ENCODE results near the gene GRIK1. TPM values are rescaled to one million over a fixed set of nuclear protein-coding genes. Genes with fewer than 3 reads are reported as not detected.

Gene GRIK1
- total and polyA plus RNA-seq, 4 donors, result not detected

DNA sequence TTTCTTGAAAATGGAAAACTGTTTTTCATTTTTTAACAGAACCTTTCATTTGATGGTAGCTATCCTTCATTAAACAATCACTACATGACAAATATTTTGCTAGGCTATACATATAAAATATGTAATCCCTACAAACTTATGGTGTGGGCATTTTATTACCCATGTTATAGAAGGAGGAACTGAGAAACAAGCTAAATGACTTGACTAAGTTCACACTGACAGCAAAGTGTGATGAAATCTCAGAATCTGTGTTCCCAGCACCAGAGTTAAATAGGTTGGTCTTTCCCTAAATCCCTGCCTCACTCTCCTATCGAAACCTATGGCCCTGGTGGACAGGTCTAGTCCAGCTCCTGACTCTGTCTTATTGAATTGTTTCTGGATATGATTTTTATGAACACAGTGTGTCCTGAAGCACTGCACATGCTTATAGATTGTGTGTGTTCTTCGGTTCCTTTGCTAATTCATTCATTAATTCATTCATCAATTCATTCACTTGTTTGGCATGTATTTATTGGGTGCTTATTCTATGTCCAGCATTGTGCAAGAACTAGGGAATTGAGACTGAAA, 301.0 kb downstream of the GRIK1 start:
- ATAC-seq (ENCODE audit: low FRiP score) (no peak), DNase-seq (no peak)
- intact Hi-C loops (cut with DNase I), result no loop called here
- Histone ChIP-seq H3K4me1 (ENCODE audit: control insufficient read depth in 1 of 2, insufficient read depth in 2 of 2, low read length in 2 of 2) (no peaks in the 10 kb centered on the region), H3K36me3 (ENCODE audit: control insufficient read depth in 1 of 2, insufficient read depth in 2 of 2, low read length in 1 of 2) (no peaks in the 10 kb centered on the region), H3K9me3 (ENCODE audit: control insufficient read depth, low read length) (no peaks in the 10 kb centered on the region), H3K4me3 (ENCODE audit: low read length in 2 of 2) (no peak overlapping the region), H3K27me3 (ENCODE audit: control insufficient read depth in 1 of 2, insufficient read depth in 2 of 2, low read length in 1 of 2) (no peaks in the 10 kb centered on the region), H3K27ac (ENCODE audit: low read depth in 1 of 2, low read length in 2 of 2) (no peak overlapping the region)
- 46 to 75% methylated on average over 2 of the region's 2 CpGs for WGBS, 2 donors

DNA sequence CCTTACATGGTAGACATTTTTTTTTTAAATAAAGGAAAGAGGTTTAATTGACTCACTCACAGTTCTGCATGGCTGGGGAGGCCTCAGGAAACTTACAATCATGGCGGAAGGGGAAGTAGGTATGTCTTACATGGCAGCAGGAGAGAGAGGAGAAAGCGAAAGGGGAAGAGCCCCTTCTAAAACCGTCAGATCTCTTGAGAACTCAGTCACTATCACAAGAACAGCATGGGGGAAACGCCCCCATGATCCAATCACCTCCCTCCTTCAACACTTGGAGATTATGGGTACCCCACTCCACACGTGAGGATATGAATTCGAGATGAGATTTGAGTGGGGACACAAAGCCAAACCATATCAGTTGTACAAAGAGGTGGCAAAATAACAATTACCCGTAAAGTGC, 301.7 kb downstream of the GRIK1 start:
- 83 to 90% methylated on average over 7 of the region's 7 CpGs for WGBS, 2 donors
- no peak for ATAC-seq (ENCODE audit: low FRiP score)
- Histone ChIP-seq H3K36me3 (ENCODE audit: control insufficient read depth in 1 of 2, insufficient read depth in 2 of 2, low read length in 1 of 2) (no peaks in the 10 kb centered on the region), H3K4me3 (ENCODE audit: low read length in 2 of 2) (no peak overlapping the region), H3K4me1 (ENCODE audit: control insufficient read depth in 1 of 2, insufficient read depth in 2 of 2, low read length in 2 of 2) (no peaks in the 10 kb centered on the region), H3K27ac (ENCODE audit: low read depth in 1 of 2, low read length in 2 of 2) (no peak overlapping the region), H3K27me3 (ENCODE audit: control insufficient read depth in 1 of 2, insufficient read depth in 2 of 2, low read length in 1 of 2) (no peaks in the 10 kb centered on the region), H3K9me3 (ENCODE audit: control insufficient read depth, low read length) (no peaks in the 10 kb centered on the region)
- no peak for DNase-seq
- intact Hi-C loops (cut with DNase I), result no loop called here

DNA sequence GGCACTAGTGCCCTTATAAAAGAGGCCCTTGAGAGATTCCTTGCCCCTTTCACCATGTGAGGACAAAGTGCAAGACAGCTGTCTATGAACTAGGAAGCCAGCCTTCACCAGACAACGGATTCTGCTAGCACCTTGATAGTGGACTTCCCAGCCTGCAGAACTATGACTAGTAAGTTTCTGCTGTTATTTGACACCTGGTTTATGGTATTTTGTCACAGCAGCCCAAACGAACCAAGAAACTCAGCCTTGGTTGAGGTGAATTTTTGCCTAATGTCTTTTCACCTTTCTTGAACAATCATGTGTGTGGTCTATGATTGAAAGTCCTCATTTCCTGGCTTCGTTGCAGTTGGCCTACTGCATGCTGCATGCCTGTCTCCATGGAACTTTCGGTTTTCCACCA, 302.2 kb downstream of the GRIK1 start:
- ATAC-seq (ENCODE audit: low FRiP score), result no peak
- H3K36me3 ChIP-seq (ENCODE audit: control insufficient read depth in 1 of 2, insufficient read depth in 2 of 2, low read length in 1 of 2), result no peaks in the 10 kb centered on the region
- H3K4me1 ChIP-seq (ENCODE audit: control insufficient read depth in 1 of 2, insufficient read depth in 2 of 2, low read length in 2 of 2), result no peaks in the 10 kb centered on the region
- H3K27ac ChIP-seq (ENCODE audit: low read depth in 1 of 2, low read length in 2 of 2), result no peak overlapping the region
- intact Hi-C loops (cut with DNase I), result no loop called here
- H3K27me3 ChIP-seq (ENCODE audit: control insufficient read depth in 1 of 2, insufficient read depth in 2 of 2, low read length in 1 of 2), result no peaks in the 10 kb centered on the region
- H3K4me3 ChIP-seq (ENCODE audit: low read length in 2 of 2), result no peak overlapping the region
- WGBS, 2 donors, result 85 to 88% methylated on average over 4 of the region's 4 CpGs
- H3K9me3 ChIP-seq (ENCODE audit: control insufficient read depth, low read length), result no peaks in the 10 kb centered on the region
- DNase-seq, result no peak

DNA sequence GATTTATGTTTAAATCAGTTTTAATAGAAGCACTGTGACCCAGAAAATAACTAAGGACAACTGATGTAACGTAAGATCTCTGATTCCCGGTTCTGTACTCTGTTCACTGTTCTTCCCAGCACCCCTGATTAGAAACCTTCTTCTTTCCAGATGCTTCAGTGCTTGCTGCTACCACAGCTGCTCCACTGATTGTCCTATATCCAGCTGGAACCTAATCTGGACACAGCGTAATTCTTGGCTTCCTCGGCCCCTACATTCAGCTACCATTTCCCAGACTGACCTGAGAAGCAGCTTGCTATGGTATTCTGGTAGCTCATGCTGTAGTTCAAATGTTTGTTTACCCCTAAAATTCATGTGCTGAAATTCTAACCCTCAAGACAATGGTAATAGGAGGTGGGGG, 302.7 kb downstream of the GRIK1 start:
- WGBS, 2 donors, result 87 to 94% methylated on average over 4 of the region's 4 CpGs
- Histone ChIP-seq H3K36me3 (ENCODE audit: control insufficient read depth in 1 of 2, insufficient read depth in 2 of 2, low read length in 1 of 2) (no peaks in the 10 kb centered on the region), H3K27me3 (ENCODE audit: control insufficient read depth in 1 of 2, insufficient read depth in 2 of 2, low read length in 1 of 2) (no peaks in the 10 kb centered on the region), H3K4me3 (ENCODE audit: low read length in 2 of 2) (no peak overlapping the region), H3K9me3 (ENCODE audit: control insufficient read depth, low read length) (no peaks in the 10 kb centered on the region), H3K27ac (ENCODE audit: low read depth in 1 of 2, low read length in 2 of 2) (no peak overlapping the region), H3K4me1 (ENCODE audit: control insufficient read depth in 1 of 2, insufficient read depth in 2 of 2, low read length in 2 of 2) (no peaks in the 10 kb centered on the region)
- DNase-seq (no peak), ATAC-seq (ENCODE audit: low FRiP score) (no peak)
- intact Hi-C loops (cut with DNase I), result no loop called here

DNA sequence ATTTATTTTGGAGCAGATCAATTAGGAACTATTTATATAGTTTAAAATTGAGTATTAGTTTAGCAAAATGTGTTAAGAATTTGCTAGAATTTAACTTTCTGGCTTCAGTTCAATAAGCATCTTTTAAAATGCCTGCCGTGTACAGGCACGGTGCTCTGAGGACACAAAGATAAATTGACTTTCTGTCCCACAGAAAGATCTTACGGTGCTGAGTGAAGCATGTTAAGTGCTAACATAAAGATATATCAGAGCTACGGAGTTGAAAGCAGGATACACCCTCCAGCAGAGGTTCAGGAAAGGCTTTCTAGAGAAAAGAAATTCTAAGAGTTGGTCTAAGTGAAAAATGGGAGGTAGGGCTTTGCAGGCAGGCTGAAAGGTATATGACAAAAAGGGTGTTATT, 305.4 kb downstream of the GRIK1 start:
- no peak for DNase-seq
- WGBS, 2 donors, result 74 to 79% methylated on average over 4 of the region's 4 CpGs
- Histone ChIP-seq H3K36me3 (ENCODE audit: control insufficient read depth in 1 of 2, insufficient read depth in 2 of 2, low read length in 1 of 2) (no peaks in the 10 kb centered on the region), H3K27me3 (ENCODE audit: control insufficient read depth in 1 of 2, insufficient read depth in 2 of 2, low read length in 1 of 2) (no peaks in the 10 kb centered on the region), H3K9me3 (ENCODE audit: control insufficient read depth, low read length) (no peaks in the 10 kb centered on the region), H3K27ac (ENCODE audit: low read depth in 1 of 2, low read length in 2 of 2) (no peak overlapping the region), H3K4me3 (ENCODE audit: low read length in 2 of 2) (no peak overlapping the region), H3K4me1 (ENCODE audit: control insufficient read depth in 1 of 2, insufficient read depth in 2 of 2, low read length in 2 of 2) (no peaks in the 10 kb centered on the region)
- no peak for ATAC-seq (ENCODE audit: low FRiP score)
- intact Hi-C loops (cut with DNase I), result no loop called here

DNA sequence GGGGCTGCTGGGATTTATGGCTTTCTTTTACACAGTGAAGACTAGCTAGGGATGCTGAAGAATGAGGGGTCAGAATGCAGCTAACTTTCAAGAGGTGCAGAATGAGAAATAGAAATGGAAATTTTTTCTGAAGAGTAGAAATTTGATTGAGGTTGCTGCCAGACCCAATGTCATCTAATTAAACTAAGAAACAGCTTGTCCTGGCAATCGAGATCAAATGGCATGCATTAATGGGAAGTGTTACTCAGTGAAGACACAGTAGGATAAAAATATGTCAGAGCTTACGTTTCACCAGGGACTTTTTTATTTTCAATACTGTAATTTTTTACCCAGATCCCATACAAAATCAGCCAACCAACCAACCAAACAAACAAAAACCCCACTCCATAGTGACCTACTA, 306.0 kb downstream of the GRIK1 start:
- no peak for ATAC-seq (ENCODE audit: low FRiP score)
- Histone ChIP-seq H3K27me3 (ENCODE audit: control insufficient read depth in 1 of 2, insufficient read depth in 2 of 2, low read length in 1 of 2) (no peaks in the 10 kb centered on the region), H3K27ac (ENCODE audit: low read depth in 1 of 2, low read length in 2 of 2) (no peak overlapping the region), H3K4me3 (ENCODE audit: low read length in 2 of 2) (no peak overlapping the region), H3K4me1 (ENCODE audit: control insufficient read depth in 1 of 2, insufficient read depth in 2 of 2, low read length in 2 of 2) (no peaks in the 10 kb centered on the region), H3K36me3 (ENCODE audit: control insufficient read depth in 1 of 2, insufficient read depth in 2 of 2, low read length in 1 of 2) (no peaks in the 10 kb centered on the region), H3K9me3 (ENCODE audit: control insufficient read depth, low read length) (no peaks in the 10 kb centered on the region)
- 89 to 91% methylated on average over 2 of the region's 2 CpGs for WGBS, 2 donors
- no peak for DNase-seq
- intact Hi-C loops (cut with DNase I), result no loop called here

DNA sequence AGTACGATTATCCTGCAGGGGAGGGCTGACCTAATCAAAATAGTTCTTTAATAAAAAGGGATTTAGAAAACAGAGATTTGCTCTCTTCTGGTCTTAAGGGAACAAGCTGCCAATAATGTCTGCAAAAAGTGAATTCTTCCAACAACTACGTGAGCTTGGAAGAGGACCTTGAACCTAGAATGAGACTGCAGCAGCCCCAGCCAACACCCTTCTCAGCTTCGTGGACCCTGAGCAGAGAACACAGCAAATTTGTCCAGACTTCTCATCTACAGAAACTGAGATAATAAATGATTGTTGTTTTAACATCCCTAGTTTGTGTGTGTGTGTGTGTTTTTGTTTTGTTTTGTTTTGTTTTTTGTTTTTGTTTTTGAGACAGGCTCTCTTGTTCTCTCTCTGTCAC, 309.4 kb downstream of the GRIK1 start:
- ATAC-seq (ENCODE audit: low FRiP score) (no peak), DNase-seq (no peak)
- no peaks in the 10 kb centered on the region for H3K36me3 ChIP-seq (ENCODE audit: control insufficient read depth in 1 of 2, insufficient read depth in 2 of 2, low read length in 1 of 2)
- no peak overlapping the region for H3K4me3 ChIP-seq (ENCODE audit: low read length in 2 of 2)
- no peaks in the 10 kb centered on the region for H3K9me3 ChIP-seq (ENCODE audit: control insufficient read depth, low read length)
- no peak overlapping the region for H3K27ac ChIP-seq (ENCODE audit: low read depth in 1 of 2, low read length in 2 of 2)
- intact Hi-C loops (cut with DNase I), result no loop called here
- 77 to 84% methylated on average over 3 of the region's 3 CpGs for WGBS, 2 donors
- no peaks in the 10 kb centered on the region for H3K4me1 ChIP-seq (ENCODE audit: control insufficient read depth in 1 of 2, insufficient read depth in 2 of 2, low read length in 2 of 2)
- H3K27me3 ChIP-seq (ENCODE audit: control insufficient read depth in 1 of 2, insufficient read depth in 2 of 2, low read length in 1 of 2), result no peaks in the 10 kb centered on the region

DNA sequence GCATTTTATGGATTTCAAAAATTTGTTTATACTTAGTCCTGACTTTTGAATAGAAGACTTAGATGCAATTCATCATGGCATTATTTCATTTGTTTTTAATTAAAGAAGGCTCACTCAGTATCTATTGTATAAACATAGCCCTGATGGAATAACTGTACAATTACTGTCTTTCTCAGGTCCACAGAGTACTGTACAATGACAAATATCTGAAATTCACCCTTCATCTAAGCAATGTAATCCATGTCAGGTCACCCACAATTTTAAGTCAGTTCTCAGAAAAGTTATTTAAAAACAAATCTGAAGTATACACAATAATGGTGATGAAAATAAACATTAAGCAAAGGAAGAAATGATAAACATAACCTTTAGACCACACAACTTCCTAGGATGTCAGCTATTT, 311.9 kb downstream of the GRIK1 start:
- no peak for ATAC-seq (ENCODE audit: low FRiP score)
- DNase-seq, result no peak

DNA sequence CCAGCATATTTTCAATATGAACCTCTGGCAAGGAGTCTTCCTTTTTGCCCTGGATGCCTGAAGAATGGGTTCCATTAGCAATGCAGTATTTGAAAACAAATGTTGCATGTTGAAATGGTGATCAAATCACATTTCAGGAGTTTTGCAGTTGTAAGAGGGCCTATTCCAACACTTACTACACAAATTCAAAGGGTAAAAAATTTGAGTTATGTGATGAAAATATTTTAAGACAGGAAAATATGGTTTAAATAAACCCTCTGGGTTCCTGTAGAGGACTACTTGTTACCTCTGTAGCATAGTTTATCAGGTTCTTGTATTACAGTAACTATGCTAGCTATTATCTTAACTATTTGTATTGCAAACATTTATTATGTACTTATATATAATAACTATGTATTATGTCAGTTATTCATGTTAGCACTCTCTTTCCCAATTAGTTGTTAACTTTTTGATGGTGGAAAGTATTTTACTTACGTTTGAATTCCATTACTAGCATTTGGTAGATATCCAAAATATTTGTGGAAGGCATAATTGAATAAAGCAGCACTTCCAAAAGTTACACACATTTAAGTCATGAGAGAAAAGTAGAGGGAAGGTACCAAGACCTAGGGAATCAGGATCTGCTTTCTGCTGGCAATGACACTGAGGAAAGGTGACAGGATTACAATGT, 312.9 kb downstream of the GRIK1 start:
- DNase-seq (no peak), ATAC-seq (ENCODE audit: low FRiP score) (no peak)
- WGBS, 2 donors, result 9 to 32% methylated on average over 1 of the region's 1 CpG
- no peaks in the 10 kb centered on the region for H3K4me1 ChIP-seq (ENCODE audit: control insufficient read depth in 1 of 2, insufficient read depth in 2 of 2, low read length in 2 of 2)
- no peak overlapping the region for H3K27ac ChIP-seq (ENCODE audit: low read depth in 1 of 2, low read length in 2 of 2)
- H3K4me3 ChIP-seq (ENCODE audit: low read length in 2 of 2), result no peak overlapping the region
- H3K9me3 ChIP-seq (ENCODE audit: control insufficient read depth, low read length), result no peaks in the 10 kb centered on the region
- H3K27me3 ChIP-seq (ENCODE audit: control insufficient read depth in 1 of 2, insufficient read depth in 2 of 2, low read length in 1 of 2), result no peaks in the 10 kb centered on the region
- H3K36me3 ChIP-seq (ENCODE audit: control insufficient read depth in 1 of 2, insufficient read depth in 2 of 2, low read length in 1 of 2), result no peaks in the 10 kb centered on the region
- intact Hi-C loops (cut with DNase I), result no loop called here

More for the DNA sequence above, 311.9 kb downstream of the GRIK1 start:
- Histone ChIP-seq H3K36me3 (ENCODE audit: control insufficient read depth in 1 of 2, insufficient read depth in 2 of 2, low read length in 1 of 2) (no peaks in the 10 kb centered on the region), H3K27me3 (ENCODE audit: control insufficient read depth in 1 of 2, insufficient read depth in 2 of 2, low read length in 1 of 2) (no peaks in the 10 kb centered on the region), H3K27ac (ENCODE audit: low read depth in 1 of 2, low read length in 2 of 2) (no peak overlapping the region), H3K4me1 (ENCODE audit: control insufficient read depth in 1 of 2, insufficient read depth in 2 of 2, low read length in 2 of 2) (no peaks in the 10 kb centered on the region), H3K4me3 (ENCODE audit: low read length in 2 of 2) (no peak overlapping the region), H3K9me3 (ENCODE audit: control insufficient read depth, low read length) (no peaks in the 10 kb centered on the region)
- intact Hi-C loops (cut with DNase I), result no loop called here
